ENCODE data around the gene IPO4.

IPO4 gene

GRCh38 chr14:24178399-24179178, 10.0 kb downstream of the IPO4 start:
- H3K4me1 Mint-ChIP-seq (ENCODE audit: low read depth) = peaks cover 3% of the 10 kb centered on the region
- H3K9me3 Mint-ChIP-seq = no peaks in the 10 kb centered on the region
- H3K27ac Mint-ChIP-seq = peak overlapping the region; percentile 76
- peaks cover 84% of the 10 kb centered on the region for H3K36me3 Mint-ChIP-seq (ENCODE audit: low read depth)
- DNase-seq = peak; percentile 33
- no peaks in the 10 kb centered on the region for H3K27me3 Mint-ChIP-seq
- H3K4me3 Mint-ChIP-seq = no peak overlapping the region

GRCh38 chr14:24177891-24178290, 10.7 kb downstream of the IPO4 start:
- Mint-ChIP-seq H3K4me3 (no peak overlapping the region), H3K27me3 (no peaks in the 10 kb centered on the region), H3K36me3 (ENCODE audit: low read depth) (peaks cover 84% of the 10 kb centered on the region), H3K9me3 (no peaks in the 10 kb centered on the region), H3K27ac (no peak overlapping the region), H3K4me1 (ENCODE audit: low read depth) (peaks cover 3% of the 10 kb centered on the region)
- peak; percentile 35 for DNase-seq

GRCh38 chr14:24177041-24177825, 11.4 kb downstream of the IPO4 start:
- peaks cover 3% of the 10 kb centered on the region for H3K4me1 Mint-ChIP-seq (ENCODE audit: low read depth)
- no peak overlapping the region for H3K4me3 Mint-ChIP-seq
- no peak for DNase-seq
- no peaks in the 10 kb centered on the region for H3K27me3 Mint-ChIP-seq
- H3K27ac Mint-ChIP-seq = peak overlapping the region; percentile 35
- peaks cover 83% of the 10 kb centered on the region for H3K36me3 Mint-ChIP-seq (ENCODE audit: low read depth)
- no peaks in the 10 kb centered on the region for H3K9me3 Mint-ChIP-seq

GRCh38 chr14:24176599-24176998, 12.0 kb downstream of the IPO4 start:
- Mint-ChIP-seq H3K9me3 (no peaks in the 10 kb centered on the region), H3K4me1 (ENCODE audit: low read depth) (peaks cover 7% of the 10 kb centered on the region), H3K27me3 (no peaks in the 10 kb centered on the region), H3K36me3 (ENCODE audit: low read depth) (peaks cover 81% of the 10 kb centered on the region), H3K27ac (peak overlapping the region; percentile 35), H3K4me3 (no peak overlapping the region)
- DNase-seq = no peak

- peak overlapping the region; percentile 38 for H3K4me3 Mint-ChIP-seq
- peaks cover 71% of the 10 kb centered on the region for H3K36me3 Mint-ChIP-seq (ENCODE audit: low read depth)
- H3K27ac Mint-ChIP-seq = peak overlapping the region; percentile 42
- H3K9me3 Mint-ChIP-seq = no peaks in the 10 kb centered on the region
- no peaks in the 10 kb centered on the region for H3K27me3 Mint-ChIP-seq
- peak; percentile 41 for DNase-seq
- H3K4me1 Mint-ChIP-seq (ENCODE audit: low read depth) = peaks cover 19% of the 10 kb centered on the region
These were observed 15.7 kb downstream of the IPO4 start for GRCh38 chr14:24172871-24173281.

GRCh38 chr14:24172261-24172860, 16.3 kb downstream of the IPO4 start:
- no peaks in the 10 kb centered on the region for H3K27me3 Mint-ChIP-seq
- H3K4me1 Mint-ChIP-seq (ENCODE audit: low read depth) = peaks cover 22% of the 10 kb centered on the region
- peak overlapping the region; percentile 55 for H3K4me3 Mint-ChIP-seq
- H3K9me3 Mint-ChIP-seq = no peaks in the 10 kb centered on the region
- peaks cover 71% of the 10 kb centered on the region for H3K36me3 Mint-ChIP-seq (ENCODE audit: low read depth)
- H3K27ac Mint-ChIP-seq = peak overlapping the region; percentile 44
- no peak for DNase-seq

- Mint-ChIP-seq H3K4me1 (ENCODE audit: low read depth) (peaks cover 26% of the 10 kb centered on the region), H3K9me3 (no peaks in the 10 kb centered on the region), H3K27me3 (no peaks in the 10 kb centered on the region), H3K36me3 (ENCODE audit: low read depth) (peaks cover 72% of the 10 kb centered on the region), H3K4me3 (peak within 1 kb of the TSS; percentile 69), H3K27ac (peak within 1 kb of the TSS; percentile 86)
- peak; percentile 81 for DNase-seq
These were observed 17.0 kb downstream of the IPO4 start, which contains the start of gene REC8 for GRCh38 chr14:24171422-24172260. TSS of gene REC8 (plus strand) at chr14:24172080. CDS start at chr14:24172553, 473 bp downstream.

- Mint-ChIP-seq H3K9me3 (no peaks in the 10 kb centered on the region), H3K27me3 (no peaks in the 10 kb centered on the region), H3K27ac (peak overlapping the region; percentile 76), H3K4me3 (no peak overlapping the region), H3K4me1 (ENCODE audit: low read depth) (peaks cover 56% of the 10 kb centered on the region), H3K36me3 (ENCODE audit: low read depth) (peaks cover 87% of the 10 kb centered on the region)
- no peak for DNase-seq
These were observed 21.0 kb downstream of the IPO4 start for GRCh38 chr14:24167469-24168114.

GRCh38 chr14:24165785-24166184, 22.8 kb downstream of the IPO4 start:
- Mint-ChIP-seq H3K9me3 (no peaks in the 10 kb centered on the region), H3K36me3 (ENCODE audit: low read depth) (peaks cover 92% of the 10 kb centered on the region), H3K27ac (peak overlapping the region; percentile 100), H3K4me3 (no peak overlapping the region), H3K4me1 (ENCODE audit: low read depth) (peaks cover 60% of the 10 kb centered on the region), H3K27me3 (no peaks in the 10 kb centered on the region)
- DNase-seq = no peak

GRCh38 chr14:24164518-24164991, 24.1 kb downstream of the IPO4 start:
- H3K27me3 Mint-ChIP-seq = no peaks in the 10 kb centered on the region
- no peak for DNase-seq
- H3K4me1 Mint-ChIP-seq (ENCODE audit: low read depth) = peaks cover 67% of the 10 kb centered on the region
- H3K27ac Mint-ChIP-seq = peak overlapping the region; percentile 100
- H3K36me3 Mint-ChIP-seq (ENCODE audit: low read depth) = peaks cover 94% of the 10 kb centered on the region
- no peaks in the 10 kb centered on the region for H3K9me3 Mint-ChIP-seq
- no peak overlapping the region for H3K4me3 Mint-ChIP-seq

GRCh38 chr14:24162093-24162492, 26.5 kb downstream of the IPO4 start:
- Mint-ChIP-seq H3K36me3 (ENCODE audit: low read depth) (peaks cover 95% of the 10 kb centered on the region), H3K27me3 (no peaks in the 10 kb centered on the region), H3K4me3 (peak overlapping the region; percentile 91), H3K9me3 (no peaks in the 10 kb centered on the region), H3K4me1 (ENCODE audit: low read depth) (peaks cover 63% of the 10 kb centered on the region), H3K27ac (peak overlapping the region; percentile 100)
- DNase-seq = no peak

GRCh38 chr14:24160850-24161804, 27.5 kb downstream of the IPO4 start, which contains the start of gene IRF9:
TSS of gene IRF9 (plus strand) at chr14:24161265. CDS start at chr14:24162145, 880 bp downstream.
- DNase-seq = peak; percentile 99
- H3K27ac Mint-ChIP-seq = peak within 1 kb of the TSS; percentile 100
- peaks cover 93% of the 10 kb centered on the region for H3K36me3 Mint-ChIP-seq (ENCODE audit: low read depth)
- peaks cover 57% of the 10 kb centered on the region for H3K4me1 Mint-ChIP-seq (ENCODE audit: low read depth)
- H3K9me3 Mint-ChIP-seq = no peaks in the 10 kb centered on the region
- no peaks in the 10 kb centered on the region for H3K27me3 Mint-ChIP-seq
- peak within 1 kb of the TSS; percentile 91 for H3K4me3 Mint-ChIP-seq
